ENCODE measurements around the gene CLCN6. TPM values are rescaled to one million over a fixed set of nuclear protein-coding genes. Genes with fewer than 3 reads are reported as not detected.

Gene CLCN6
- total RNA-seq, 2 donors from 2014 or later: 13.4 to 45.0 TPM

- Histone ChIP-seq H3K36me3 (no peaks in the 10 kb centered on the region), H3K4me3 (peak overlapping the region; percentile 66 to 70), H3K27ac (peak overlapping the region; percentile 90 to 97), H3K4me1 (replicated peaks) (peaks cover 22% of the 10 kb centered on the region), H3K27me3 (replicated peaks; ENCODE audit: insufficient read depth) (no peaks in the 10 kb centered on the region), H3K9me3 (no peaks in the 10 kb centered on the region)
- intact Hi-C loops (cut with DNase I): no loop called here
- no peak for DNase-seq (ENCODE audit: low spot score)
- WGBS: under 1% methylated on average over 20 of the region's 20 CpGs
- peak; percentile 42 for TF ChIP-seq POLR2A (IDR thresholded peaks at IDR 0.05)
- no peak for TF ChIP-seq POLR2AphosphoS5 (IDR thresholded peaks at IDR 0.05)
Observed at GRCh38 chr1:11806307-11806936, 431 bp downstream of the CLCN6 start.

GRCh38 chr1:11807133-11807532 lies 1.1 kb downstream of the CLCN6 start:
- no peaks in the 10 kb centered on the region for H3K9me3 ChIP-seq
- H3K27ac ChIP-seq: peak overlapping the region; percentile 90 to 97
- DNase-seq (ENCODE audit: low spot score): no peak
- intact Hi-C loops (cut with DNase I): no loop called here
- peak overlapping the region in 1 of 2 donors; percentile 66 for H3K4me3 ChIP-seq
- 40% methylated on average over 2 of the region's 2 CpGs for WGBS
- no peak for TF ChIP-seq POLR2A (IDR thresholded peaks at IDR 0.05)
- no peak for TF ChIP-seq CTCF (IDR thresholded peaks at IDR 0.05)
- no peak for TF ChIP-seq POLR2AphosphoS5 (IDR thresholded peaks at IDR 0.05)
- H3K4me1 ChIP-seq (replicated peaks): peaks cover 22% of the 10 kb centered on the region
- H3K27me3 ChIP-seq (replicated peaks; ENCODE audit: insufficient read depth): no peaks in the 10 kb centered on the region
- no peaks in the 10 kb centered on the region for H3K36me3 ChIP-seq

- Histone ChIP-seq H3K4me3 (no peak overlapping the region), H3K9me3 (no peaks in the 10 kb centered on the region), H3K27me3 (replicated peaks; ENCODE audit: insufficient read depth) (no peaks in the 10 kb centered on the region), H3K36me3 (no peaks in the 10 kb centered on the region), H3K27ac (peak overlapping the region in 1 of 2 donors; percentile 81), H3K4me1 (replicated peaks) (no peaks in the 10 kb centered on the region)
- WGBS: 79% methylated on average over 5 of the region's 5 CpGs
- TF ChIP-seq POLR2A (IDR thresholded peaks at IDR 0.05): no peak
- TF ChIP-seq POLR2AphosphoS5 (IDR thresholded peaks at IDR 0.05): no peak
- no peak for TF ChIP-seq CTCF (IDR thresholded peaks at IDR 0.05)
- intact Hi-C loops (cut with DNase I): no loop called here
- DNase-seq (ENCODE audit: low spot score): no peak
Observed at GRCh38 chr1:11813021-11813420, 7.0 kb downstream of the CLCN6 start.

GRCh38 chr1:11817192-11817591 lies 11.2 kb downstream of the CLCN6 start:
- Histone ChIP-seq H3K4me3 (no peak overlapping the region), H3K27me3 (replicated peaks; ENCODE audit: insufficient read depth) (no peaks in the 10 kb centered on the region), H3K36me3 (no peaks in the 10 kb centered on the region), H3K27ac (no peak overlapping the region), H3K9me3 (no peaks in the 10 kb centered on the region), H3K4me1 (replicated peaks) (no peaks in the 10 kb centered on the region)
- intact Hi-C loops (cut with DNase I): no loop called here
- 92% methylated on average over 12 of the region's 12 CpGs for WGBS
- TF ChIP-seq POLR2A (IDR thresholded peaks at IDR 0.05): no peak
- TF ChIP-seq CTCF (IDR thresholded peaks at IDR 0.05): no peak
- TF ChIP-seq POLR2AphosphoS5 (IDR thresholded peaks at IDR 0.05): no peak
- DNase-seq (ENCODE audit: low spot score): no peak

GRCh38 chr1:11822091-11822490 lies 16.1 kb downstream of the CLCN6 start:
- Histone ChIP-seq H3K4me1 (replicated peaks) (no peaks in the 10 kb centered on the region), H3K9me3 (no peaks in the 10 kb centered on the region), H3K27me3 (replicated peaks; ENCODE audit: insufficient read depth) (no peaks in the 10 kb centered on the region), H3K4me3 (no peak overlapping the region), H3K27ac (no peak overlapping the region), H3K36me3 (peaks cover 4 to 7% of the 10 kb centered on the region in 2 donors)
- WGBS: 90% methylated on average over 3 of the region's 3 CpGs
- intact Hi-C loops (cut with DNase I): no loop called here
- TF ChIP-seq POLR2AphosphoS5 (IDR thresholded peaks at IDR 0.05): no peak
- no peak for TF ChIP-seq POLR2A (IDR thresholded peaks at IDR 0.05)
- no peak for DNase-seq (ENCODE audit: low spot score)

Measured in prostate gland (tissue), 2 donors.